ENCODE data around the gene UFD1.
"Not testable (repeated sequence)": the region's sequence is repeated elsewhere in the genome, so short reads cannot be mapped to it uniquely, and the experiment has no call there.

The UFD1 gene

GRCh38 chr22:19448739-19449421, 30.1 kb downstream of the UFD1 start:
- no peak for DNase-seq (ENCODE audit: low read depth)

- DNase-seq (ENCODE audit: low read depth), result peak; percentile 62
Measured at GRCh38 chr22:19448076-19448607, 30.9 kb downstream of the UFD1 start.

GRCh38 chr22:19447330-19448075, 31.5 kb downstream of the UFD1 start, which contains the start of gene C22orf39:
Gene C22orf39, minus strand, starts transcription at chr22:19447711. Its CDS starts 23 bp downstream, at chr22:19447688.
- peak; percentile 91 for DNase-seq (ENCODE audit: low read depth)

GRCh38 chr22:19446603-19447329, 32.2 kb downstream of the UFD1 start:
- DNase-seq (ENCODE audit: low read depth), result no peak

- not testable (repeated sequence) for DNase-seq (ENCODE audit: low read depth)
Measured at GRCh38 chr22:19445279-19445982, 33.6 kb downstream of the UFD1 start.

- no peak for DNase-seq (ENCODE audit: low read depth)
Measured at GRCh38 chr22:19443544-19444211, 35.3 kb downstream of the UFD1 start.

GRCh38 chr22:19442166-19442565, 36.8 kb downstream of the UFD1 start:
- DNase-seq (ENCODE audit: low read depth), result no peak

GRCh38 chr22:19440411-19441195, 38.4 kb downstream of the UFD1 start:
- no peak for DNase-seq (ENCODE audit: low read depth)

GRCh38 chr22:19438298-19438697, 40.7 kb downstream of the UFD1 start:
- DNase-seq (ENCODE audit: low read depth), result no peak

GRCh38 chr22:19436444-19437161, 42.4 kb downstream of the UFD1 start:
- not testable (repeated sequence) for DNase-seq (ENCODE audit: low read depth)

- no peak for DNase-seq (ENCODE audit: low read depth)
Measured at GRCh38 chr22:19434829-19435580, 44.0 kb downstream of the UFD1 start.

GRCh38 chr22:19434401-19434800, 44.6 kb downstream of the UFD1 start:
- DNase-seq (ENCODE audit: low read depth), result no peak

- peak; percentile 89 for DNase-seq (ENCODE audit: low read depth)
Measured at GRCh38 chr22:19432133-19432851, 46.7 kb downstream of the UFD1 start, which contains the start of gene MRPL40. Gene MRPL40, plus strand, starts transcription at chr22:19432545. Its CDS starts 10 bp downstream, at chr22:19432555.

GRCh38 chr22:19431649-19432132, 47.3 kb downstream of the UFD1 start, which contains the start of gene HIRA:
Gene HIRA, minus strand, starts transcription at chr22:19431733. Its CDS starts 257 bp downstream, at chr22:19431476.
- DNase-seq (ENCODE audit: low read depth), result peak; percentile 32

- no peak for DNase-seq (ENCODE audit: low read depth)
Measured at GRCh38 chr22:19430890-19431541, 48.0 kb downstream of the UFD1 start.

GRCh38 chr22:19429950-19430889, 48.8 kb downstream of the UFD1 start:
- DNase-seq (ENCODE audit: low read depth), result peak; percentile 44
